ENCODE data around the gene DHX30. TPM values are rescaled to one million over a fixed set of nuclear protein-coding genes. Genes with fewer than 3 reads are reported as not detected.

DHX30 gene
- total RNA-seq, 6 donors from 2014 or later: 57.0 to 105 (median 72.8) TPM

- Histone ChIP-seq H3K36me3 (no peaks in the 10 kb centered on the region), H3K4me1 (peaks cover 20 to 37% (median 25%) of the 10 kb centered on the region in 4 donors), H3K27ac (peak overlapping the region; percentile 96 to 98 (median 98)), H3K9me3 (no peaks in the 10 kb centered on the region), H3K27me3 (no peaks in the 10 kb centered on the region), H3K4me3 (peak overlapping the region; percentile 86 to 100 (median 96))
- peak in 1 of 2 donors; percentile 82 for ATAC-seq (ENCODE audit: low FRiP score in 2 of 2)
- 0 to 1% methylated on average over 19 to 29 of the region's 54 CpGs for WGBS, 2 donors
- peak; percentile 66 to 95 for DNase-seq
- TF ChIP-seq POLR2A (IDR thresholded peaks at IDR 0.05): no peak
- TF ChIP-seq EP300 (IDR thresholded peaks at IDR 0.05): no peak
- TF ChIP-seq CTCF (IDR thresholded peaks at IDR 0.05): no peak
- TF ChIP-seq POLR2AphosphoS5 (IDR thresholded peaks at IDR 0.05): peak in 1 of 2 donors; percentile 8
Observed at GRCh38 chr3:47780741-47781684, 21.9 kb upstream of the DHX30 start.

- no peaks in the 10 kb centered on the region for H3K9me3 ChIP-seq
- 0 to 1% methylated on average over 14 to 31 of the region's 79 CpGs for WGBS, 2 donors
- H3K4me1 ChIP-seq: peaks cover 20 to 37% (median 25%) of the 10 kb centered on the region in 4 donors
- H3K4me3 ChIP-seq: peak within 1 kb of the TSS; percentile 86 to 100 (median 96)
- peak; percentile 98 to 99 for ATAC-seq (ENCODE audit: low FRiP score in 2 of 2)
- H3K27ac ChIP-seq: peak within 1 kb of the TSS; percentile 96 to 98 (median 98)
- peak; percentile 99 to 100 for DNase-seq
- no peaks in the 10 kb centered on the region for H3K36me3 ChIP-seq
- H3K27me3 ChIP-seq: no peaks in the 10 kb centered on the region
- TF ChIP-seq CTCF (IDR thresholded peaks at IDR 0.05) (peak in 4 of 6 experiments; percentile 42 to 68 (median 55)), EP300 (IDR thresholded peaks at IDR 0.05) (peak in 1 of 4 donors; percentile 88), POLR2AphosphoS5 (IDR thresholded peaks at IDR 0.05) (peak; percentile 98 to 99), POLR2A (IDR thresholded peaks at IDR 0.05) (peak in 3 of 4 donors; percentile 73 to 93 (median 87))
Observed at GRCh38 chr3:47781685-47782445, 21.1 kb upstream of the DHX30 start, which contains the start of gene SMARCC1. Gene SMARCC1, minus strand, starts transcription at chr3:47781893. Its CDS starts 96 bp downstream, at chr3:47781797.

GRCh38 chr3:47782446-47783308 is 20.3 kb upstream of the DHX30 start:
- WGBS, 2 donors: 57 to 61% methylated on average over 23 of the region's 23 CpGs
- H3K27ac ChIP-seq: peak overlapping the region; percentile 96 to 98 (median 98)
- H3K27me3 ChIP-seq: no peaks in the 10 kb centered on the region
- H3K36me3 ChIP-seq: no peaks in the 10 kb centered on the region
- H3K4me3 ChIP-seq: peak overlapping the region; percentile 40 to 100 (median 96)
- TF ChIP-seq EP300 (IDR thresholded peaks at IDR 0.05) (no peak), CTCF (IDR thresholded peaks at IDR 0.05) (no peak), POLR2A (IDR thresholded peaks at IDR 0.05) (no peak), POLR2AphosphoS5 (IDR thresholded peaks at IDR 0.05) (no peak)
- ATAC-seq (ENCODE audit: low FRiP score in 2 of 2) (no peak), DNase-seq (no peak)
- H3K4me1 ChIP-seq: peaks cover 20 to 37% (median 25%) of the 10 kb centered on the region in 4 donors
- H3K9me3 ChIP-seq: no peaks in the 10 kb centered on the region

- Histone ChIP-seq H3K4me1 (peaks cover 18 to 34% (median 24%) of the 10 kb centered on the region in 4 donors), H3K9me3 (no peaks in the 10 kb centered on the region), H3K27ac (no peak overlapping the region), H3K36me3 (no peaks in the 10 kb centered on the region), H3K27me3 (no peaks in the 10 kb centered on the region), H3K4me3 (no peak overlapping the region)
- no peak for TF ChIP-seq EP300 (IDR thresholded peaks at IDR 0.05)
- TF ChIP-seq POLR2A (IDR thresholded peaks at IDR 0.05): no peak
- TF ChIP-seq POLR2AphosphoS5 (IDR thresholded peaks at IDR 0.05): no peak
- TF ChIP-seq CTCF (IDR thresholded peaks at IDR 0.05): no peak
- no peak for ATAC-seq (ENCODE audit: low FRiP score in 2 of 2)
- DNase-seq: no peak
Observed at GRCh38 chr3:47783673-47784072, 19.3 kb upstream of the DHX30 start.

Measured in upper lobe of left lung (tissue), 6 donors.